Measurements from ENCODE around the gene MUCL3. TPM values are rescaled to one million over a fixed set of nuclear protein-coding genes. Genes with fewer than 3 reads are reported as not detected.

Gene MUCL3
- polyA plus RNA-seq, 3 donors = not detected

- peaks cover 24% of the 10 kb centered on the region for H3K4me1 Mint-ChIP-seq
- Histone ChIP-seq H3K4me3 (replicated peaks in 1 of 3; ENCODE audit: low read depth in 2 of 3, low read length in 3 of 3) (peak within 1 kb of the TSS; percentile 62 to 90 (median 64)), H3K27me3 (ENCODE audit: control insufficient read depth in 2 of 2, insufficient read depth in 2 of 2, low read length in 2 of 2) (no peaks in the 10 kb centered on the region), H3K79me2 (ENCODE audit: insufficient read depth, low read length) (peaks cover 3% of the 10 kb centered on the region), H2AFZ (ENCODE audit: insufficient read depth, low read depth, low read length, poor library complexity, severe bottlenecking) (peak within 1 kb of the TSS; percentile 96), H3K36me3 (replicated peaks in 1 of 2; ENCODE audit: control insufficient read depth in 1 of 2, insufficient read depth in 2 of 2, low read length in 2 of 2) (peaks cover 36 to 62% of the 10 kb centered on the region in 2 donors), H4K20me1 (ENCODE audit: insufficient read depth, low read length) (no peaks in the 10 kb centered on the region), H3K9ac (ENCODE audit: insufficient read depth, low read length, poor library complexity, severe bottlenecking) (peak within 1 kb of the TSS; percentile 74), H3K27ac (ENCODE audit: low read depth in 1 of 2, low read length in 2 of 2) (peak within 1 kb of the TSS; percentile 11 to 76), H3K4me2 (replicated peaks; ENCODE audit: extremely low read depth, low read length, poor library complexity, severe bottlenecking) (peak within 1 kb of the TSS; percentile 98), H3K4me1 (ENCODE audit: control insufficient read depth in 1 of 2, insufficient read depth in 2 of 2, low read length in 2 of 2) (peaks cover 15 to 26% of the 10 kb centered on the region in 2 donors), H3K9me3 (replicated peaks in 1 of 2; ENCODE audit: control insufficient read depth in 1 of 2, insufficient read depth in 1 of 2, low read length in 2 of 2) (no peaks in the 10 kb centered on the region)
- TF ChIP-seq CTCF (IDR thresholded peaks at IDR 0.05) = no peak
- no peaks in the 10 kb centered on the region for H3K27me3 Mint-ChIP-seq (ENCODE audit: low read depth in 3 of 3)
- WGBS (ENCODE audit: insufficient coverage) = 0% methylated on average over 49 of the region's 52 CpGs
- H3K4me3 Mint-ChIP-seq = peak within 1 kb of the TSS; percentile 94 to 96
- H3K27ac Mint-ChIP-seq = peak within 1 kb of the TSS; percentile 61 to 88 (median 84)
- DNase-seq = peak; percentile 80 to 83 (median 82)
- no peaks in the 10 kb centered on the region for H3K9me3 Mint-ChIP-seq
- intact Hi-C loops (cut with micrococcal nuclease) = loop anchor here in 1 of 2 donors (10.0 kb wide), 1 partner anchor 171 kb away; no protein-coding TSS in a partner anchor
- H3K36me3 Mint-ChIP-seq = peaks cover 52 to 60% of the 10 kb centered on the region in 2 donors
Measured at GRCh38 chr6:30914076-30914853, 26.5 kb upstream of the MUCL3 start, which contains the start of gene VARS2. TSS of gene VARS2 (plus strand) at chr6:30914238. CDS start at chr6:30914837, 599 bp downstream.

GRCh38 chr6:30914854-30915590, 25.8 kb upstream of the MUCL3 start:
- 58% methylated on average over 5 of the region's 17 CpGs for WGBS (ENCODE audit: insufficient coverage)
- H3K9me3 ChIP-seq (replicated peaks in 1 of 2; ENCODE audit: control insufficient read depth in 1 of 2, insufficient read depth in 1 of 2, low read length in 2 of 2) = no peaks in the 10 kb centered on the region
- peak overlapping the region; percentile 96 for H2AFZ ChIP-seq (ENCODE audit: insufficient read depth, low read depth, low read length, poor library complexity, severe bottlenecking)
- DNase-seq = no peak
- H3K4me2 ChIP-seq (replicated peaks; ENCODE audit: extremely low read depth, low read length, poor library complexity, severe bottlenecking) = peak overlapping the region; percentile 98
- intact Hi-C loops (cut with micrococcal nuclease) = loop anchor here in 1 of 2 donors (10.0 kb wide), 1 partner anchor 170 kb away; no protein-coding TSS in a partner anchor
- H3K4me1 ChIP-seq (ENCODE audit: control insufficient read depth in 1 of 2, insufficient read depth in 2 of 2, low read length in 2 of 2) = peaks cover 15 to 26% of the 10 kb centered on the region in 2 donors
- H3K4me3 ChIP-seq (replicated peaks in 1 of 3; ENCODE audit: low read depth in 2 of 3, low read length in 3 of 3) = peak overlapping the region; percentile 62 to 90 (median 64)
- Mint-ChIP-seq H3K4me3 (peak overlapping the region; percentile 94 to 96), H3K27me3 (ENCODE audit: low read depth in 3 of 3) (no peaks in the 10 kb centered on the region), H3K9me3 (no peaks in the 10 kb centered on the region), H3K36me3 (peaks cover 59 to 65% of the 10 kb centered on the region in 2 donors), H3K27ac (peak overlapping the region in 4 of 7 donors; percentile 30 to 87 (median 76)), H3K4me1 (peaks cover 24% of the 10 kb centered on the region)
- no peaks in the 10 kb centered on the region for H4K20me1 ChIP-seq (ENCODE audit: insufficient read depth, low read length)
- peaks cover 40 to 65% of the 10 kb centered on the region in 2 donors for H3K36me3 ChIP-seq (replicated peaks in 1 of 2; ENCODE audit: control insufficient read depth in 1 of 2, insufficient read depth in 2 of 2, low read length in 2 of 2)
- peak overlapping the region in 1 of 2 donors; percentile 76 for H3K27ac ChIP-seq (ENCODE audit: low read depth in 1 of 2, low read length in 2 of 2)
- peak overlapping the region; percentile 74 for H3K9ac ChIP-seq (ENCODE audit: insufficient read depth, low read length, poor library complexity, severe bottlenecking)
- H3K27me3 ChIP-seq (ENCODE audit: control insufficient read depth in 2 of 2, insufficient read depth in 2 of 2, low read length in 2 of 2) = no peaks in the 10 kb centered on the region
- H3K79me2 ChIP-seq (ENCODE audit: insufficient read depth, low read length) = no peaks in the 10 kb centered on the region
- no peak for TF ChIP-seq CTCF (IDR thresholded peaks at IDR 0.05)
